ENCODE data around the gene PDZD2.
"Not testable (repeated sequence)": the region's sequence is repeated elsewhere in the genome, so short reads cannot be mapped to it uniquely, and the experiment has no call there.

Gene PDZD2

DNA sequence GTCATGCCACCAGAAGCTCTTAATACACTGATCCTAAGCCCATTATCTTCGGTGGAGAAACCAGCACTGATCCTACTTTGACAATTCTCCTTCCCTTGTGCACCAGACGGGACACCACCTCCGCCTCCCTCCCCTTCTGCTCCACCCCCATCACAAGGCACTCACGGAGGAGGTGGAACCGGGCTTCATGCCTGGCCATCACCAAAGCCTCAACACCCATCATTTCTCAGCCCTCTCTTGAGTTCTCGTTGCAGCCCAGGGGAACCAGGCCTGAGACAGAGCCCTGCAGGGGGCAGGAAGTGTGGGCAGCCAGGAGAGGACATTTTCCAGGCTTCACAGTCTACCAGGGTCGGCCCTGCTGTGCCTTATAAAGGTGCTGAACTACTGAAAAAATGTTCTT, 374.7 kb downstream of the PDZD2 start:
- no peak for DNase-seq (ENCODE audit: low spot score)

DNA sequence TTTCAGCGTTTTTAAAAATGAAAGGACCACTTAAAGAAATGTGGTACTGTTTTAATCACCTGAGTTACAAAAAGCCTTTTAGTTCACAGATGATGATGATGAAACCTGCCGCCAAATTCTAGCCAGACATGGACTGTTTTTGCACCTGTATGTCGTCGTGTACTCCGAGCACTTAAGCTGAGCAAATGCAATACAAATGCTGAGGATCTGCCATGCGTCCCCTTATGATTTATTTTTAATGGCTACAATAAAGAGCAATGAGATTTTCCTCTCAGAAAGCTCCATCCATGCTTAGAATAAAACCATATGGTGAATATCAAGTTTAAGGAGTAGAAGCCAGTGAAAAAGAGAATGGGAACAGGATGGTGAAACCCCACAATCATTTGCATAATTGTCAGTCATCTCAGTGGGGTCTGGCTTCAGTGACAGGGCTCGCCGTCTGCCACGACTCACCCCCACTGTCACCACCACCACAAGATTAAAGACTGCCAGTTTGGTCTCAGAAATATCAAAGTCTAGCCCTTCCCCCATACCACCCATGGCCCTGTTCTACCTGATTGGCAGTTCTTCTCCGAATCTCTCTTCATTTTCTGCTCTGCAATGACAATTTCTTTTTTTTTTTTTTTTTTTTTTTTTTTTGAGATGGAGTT, 375.3 kb downstream of the PDZD2 start:
- DNase-seq (ENCODE audit: low spot score), result no peak

DNA sequence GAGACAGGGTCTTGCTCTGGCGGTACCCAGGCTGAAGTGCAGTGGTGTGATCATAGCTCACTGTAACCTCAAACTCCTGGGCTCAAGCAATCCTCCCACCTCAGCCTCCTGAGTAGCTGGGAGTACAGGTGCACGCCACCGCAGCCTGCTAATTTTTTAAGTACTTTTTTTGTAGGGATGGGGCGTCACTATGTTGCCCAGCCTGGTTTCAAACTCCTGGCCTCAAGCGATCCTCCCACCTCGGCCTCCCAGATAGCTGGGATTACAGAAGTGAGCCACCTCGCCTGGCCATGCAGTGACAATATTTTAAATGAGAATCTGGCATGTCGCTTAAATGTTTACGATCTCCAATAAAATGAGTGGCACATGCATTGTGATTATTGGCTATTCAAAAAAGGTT, 376.3 kb downstream of the PDZD2 start:
- not testable (repeated sequence) for DNase-seq (ENCODE audit: low spot score)

DNA sequence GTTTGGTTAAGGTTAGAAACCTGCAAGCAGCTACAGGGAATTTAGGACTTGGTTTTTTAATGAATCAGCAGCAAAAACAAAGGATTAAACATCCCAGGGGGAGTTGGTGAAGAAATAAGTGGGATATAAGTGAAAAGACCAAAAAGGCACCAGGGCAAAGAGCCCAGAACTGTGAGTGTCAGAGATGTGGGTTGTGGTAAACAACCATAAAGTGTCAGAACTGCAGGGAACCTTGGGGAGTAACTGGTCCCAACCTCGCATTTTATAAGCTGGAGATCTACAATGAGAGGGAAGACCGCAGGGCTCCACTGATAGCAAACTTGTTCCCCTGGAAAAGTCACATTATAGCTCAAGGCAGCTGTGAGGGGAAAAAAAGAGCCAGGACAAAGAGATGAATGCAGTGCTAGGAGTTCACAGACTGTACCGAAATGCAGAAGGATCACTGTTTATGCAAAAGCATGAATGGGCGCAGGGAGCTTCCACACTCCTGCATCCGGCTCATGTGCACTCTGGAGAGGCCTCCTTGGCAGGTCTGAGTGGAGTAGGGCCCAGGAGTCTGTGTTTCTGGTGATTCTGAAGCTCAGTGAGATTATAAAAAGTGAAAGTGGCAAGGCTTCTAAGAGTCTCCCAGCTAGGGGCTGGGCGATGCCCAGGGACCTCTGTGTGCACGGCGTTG, 378.9 kb downstream of the PDZD2 start:
- DNase-seq (ENCODE audit: low spot score), result no peak

DNA sequence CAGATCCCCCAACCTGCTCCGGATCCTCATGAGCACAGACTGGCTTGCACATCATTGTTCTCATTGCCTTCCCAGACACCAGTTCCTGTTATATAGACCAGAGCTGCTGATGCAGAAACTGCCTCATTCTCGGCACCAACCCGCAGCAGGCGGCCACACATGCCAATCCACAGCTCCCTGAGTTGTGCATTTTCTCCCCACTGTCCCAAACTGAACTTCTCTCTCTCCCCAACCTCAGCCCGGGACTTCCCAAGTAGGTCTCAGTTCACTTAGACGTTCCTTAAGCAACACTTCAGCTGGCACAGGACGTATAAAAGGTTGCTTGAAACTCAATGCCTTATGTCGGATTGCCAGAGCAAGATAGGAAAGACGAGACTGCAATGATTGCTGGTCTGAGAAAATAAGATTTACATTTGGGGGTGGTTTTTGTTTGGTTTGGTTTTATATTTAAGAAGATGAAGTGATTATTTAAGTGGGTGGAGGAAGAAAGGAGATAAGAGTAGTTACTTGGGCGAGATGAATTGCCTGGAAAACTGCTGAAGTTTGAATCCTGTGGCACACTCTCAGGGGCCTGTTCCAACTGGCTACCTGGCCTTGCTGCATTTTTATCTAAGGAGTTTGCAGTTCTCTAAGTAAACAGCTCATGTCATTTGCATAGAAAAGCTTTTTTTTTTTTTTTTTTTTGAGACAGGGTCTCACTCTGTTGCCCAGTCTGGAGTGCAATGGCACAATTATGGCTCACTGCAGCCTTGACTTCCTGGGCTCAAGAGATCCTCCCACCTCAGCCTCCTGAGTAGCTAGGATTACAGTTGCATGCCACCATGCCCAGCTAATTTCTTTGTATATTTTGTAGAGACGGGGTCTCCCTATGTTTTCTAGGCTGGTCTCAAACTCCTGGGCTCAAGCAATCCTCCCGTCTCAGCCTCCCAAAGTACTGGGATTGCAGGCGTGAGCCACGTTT, 379.8 kb downstream of the PDZD2 start:
- DNase-seq (ENCODE audit: low spot score), result no peak

DNA sequence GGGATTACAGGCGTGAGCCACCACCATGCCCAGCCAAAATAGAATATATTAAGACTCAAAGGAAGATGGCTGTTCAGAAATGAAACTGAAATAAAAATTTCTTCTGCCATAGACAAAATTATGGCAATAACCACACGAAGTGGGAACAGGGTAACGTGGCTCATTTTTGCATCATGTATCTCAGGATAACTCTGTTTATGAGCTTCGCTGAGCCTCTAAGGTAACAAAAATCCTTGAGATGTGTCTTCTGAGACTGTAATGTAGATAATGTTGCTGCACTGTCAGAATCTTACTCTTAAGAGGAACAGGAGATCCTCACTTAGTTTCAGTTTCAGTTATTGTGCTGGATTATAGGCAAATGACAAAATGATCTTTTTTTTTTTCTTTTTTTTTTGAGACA, 381.3 kb downstream of the PDZD2 start:
- DNase-seq (ENCODE audit: low spot score), result no peak

DNA sequence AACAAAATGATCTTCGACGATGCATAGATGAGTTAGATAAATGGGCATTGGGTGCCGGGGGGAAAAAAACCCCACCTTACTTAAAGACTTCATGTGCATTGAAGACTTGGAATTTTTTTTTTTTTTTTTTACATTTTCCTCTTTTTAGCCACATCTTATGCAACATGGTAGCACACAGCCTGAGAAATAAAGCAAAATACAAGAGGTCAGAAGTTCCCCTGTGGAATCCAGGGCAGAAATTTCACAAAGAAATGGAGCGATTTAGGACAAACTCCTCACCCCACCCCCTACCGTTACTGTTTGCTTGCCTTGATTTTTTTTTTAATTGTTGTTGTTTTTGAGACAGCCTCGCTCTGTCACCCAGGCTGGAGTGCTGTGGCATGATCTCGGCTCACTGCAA, 382.0 kb downstream of the PDZD2 start:
- no peak for DNase-seq (ENCODE audit: low spot score)

DNA sequence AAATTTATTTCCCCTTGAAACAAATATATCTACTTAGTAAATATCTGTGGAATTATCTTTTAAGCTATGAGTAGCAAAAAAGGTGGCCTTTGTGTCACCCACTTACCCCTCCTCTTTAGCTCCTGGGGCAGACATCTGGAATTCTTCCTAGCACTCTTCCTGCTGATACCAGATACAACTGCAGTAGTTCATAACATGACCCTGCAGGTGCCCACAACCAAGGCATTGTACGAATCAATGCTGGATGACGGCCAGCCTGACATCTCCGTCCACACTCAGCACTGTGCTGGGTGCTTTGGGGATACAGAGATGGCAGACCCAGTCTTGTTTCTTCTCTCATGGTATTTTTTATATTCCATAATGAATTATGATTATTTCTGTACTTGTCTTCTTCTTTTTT, 382.8 kb downstream of the PDZD2 start:
- no peak for DNase-seq (ENCODE audit: low spot score)

DNA sequence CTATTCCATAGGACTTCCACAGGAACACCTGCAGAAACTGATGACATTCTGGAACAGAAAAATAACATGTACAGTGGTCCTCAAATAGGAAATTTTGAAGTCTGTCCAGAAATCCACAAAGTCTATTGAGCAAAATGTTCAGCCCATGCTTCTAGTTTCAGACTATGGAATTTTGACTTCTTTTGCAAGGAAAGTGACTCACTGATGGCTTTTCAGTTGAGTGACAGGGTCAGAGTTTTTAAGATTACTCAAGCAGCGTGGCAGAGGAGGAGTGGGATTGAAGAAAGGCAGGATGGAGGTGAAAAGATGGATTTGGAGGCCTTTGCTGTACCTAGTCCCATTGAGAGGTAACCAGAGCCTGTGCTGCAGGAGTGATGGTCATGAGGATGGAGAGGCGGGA, 383.7 kb downstream of the PDZD2 start:
- DNase-seq (ENCODE audit: low spot score), result no peak

DNA sequence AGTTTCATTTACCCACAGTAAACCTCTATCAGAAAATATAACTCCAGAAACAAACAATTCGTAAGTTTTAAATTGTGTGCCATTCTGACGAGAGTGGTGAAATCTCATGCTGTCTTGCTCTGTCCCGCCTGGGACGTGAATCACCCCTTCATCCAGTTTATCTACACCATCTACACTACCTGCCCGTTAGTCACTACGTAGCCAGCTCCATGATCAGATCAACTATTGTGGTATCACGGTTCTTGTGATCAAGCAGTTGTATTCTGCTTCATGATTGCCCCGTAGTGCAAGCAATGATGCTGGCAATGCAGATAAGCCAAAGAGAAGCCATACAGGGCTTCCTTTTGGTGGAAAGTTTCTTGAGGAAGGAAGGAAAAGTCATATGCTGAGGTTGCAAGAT, 384.9 kb downstream of the PDZD2 start:
- no peak for DNase-seq (ENCODE audit: low spot score)

DNA sequence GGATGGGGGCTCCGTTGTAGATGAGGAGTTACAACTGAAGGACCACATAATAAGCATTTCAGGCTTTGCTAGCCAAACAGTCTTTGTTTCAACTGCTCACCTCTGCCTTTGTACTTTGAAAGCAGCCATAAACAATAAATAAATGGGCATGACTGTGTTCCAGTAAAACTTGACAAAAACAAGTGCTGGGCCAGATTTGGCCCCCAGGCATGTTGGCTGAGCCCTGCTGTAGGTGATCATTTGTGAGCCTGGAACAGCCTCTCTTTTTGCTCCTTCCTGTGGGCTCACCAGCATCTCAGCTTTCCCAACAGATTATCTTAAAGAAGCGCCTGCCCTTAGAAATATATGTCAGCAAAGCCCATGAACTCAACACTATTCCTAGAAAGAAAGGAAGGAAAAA, 385.8 kb downstream of the PDZD2 start:
- DNase-seq (ENCODE audit: low spot score), result no peak

DNA sequence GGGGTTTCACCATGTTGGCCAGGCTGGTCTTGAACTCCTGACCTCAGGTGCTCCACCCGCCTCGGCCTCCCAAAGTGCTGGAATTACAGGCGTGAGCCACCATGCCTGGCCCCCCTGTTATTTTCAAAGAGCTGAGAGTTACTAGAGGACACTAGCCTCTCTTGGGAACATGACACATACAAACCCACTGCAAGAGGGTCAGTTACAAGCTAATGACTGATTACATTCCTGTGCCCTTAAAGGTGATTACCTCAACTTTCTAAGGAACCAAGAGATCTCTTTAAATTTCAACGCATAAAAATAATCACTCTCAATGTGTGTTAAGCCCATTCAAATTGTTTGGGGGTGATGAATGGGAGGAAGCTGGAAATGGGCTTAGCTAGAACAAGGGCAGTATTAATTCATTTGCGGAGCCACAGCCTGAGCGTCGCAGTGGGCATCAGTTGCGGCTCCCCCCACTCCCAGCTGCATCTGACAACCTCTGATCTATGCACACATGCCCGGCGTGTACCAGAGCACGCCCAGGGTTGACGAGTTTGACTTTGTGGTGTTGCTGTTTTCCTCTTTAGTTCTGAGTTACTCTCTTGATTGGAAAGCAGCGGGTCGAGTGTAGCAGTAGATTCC, 388.3 kb downstream of the PDZD2 start:
- DNase-seq (ENCODE audit: low spot score), result no peak

DNA sequence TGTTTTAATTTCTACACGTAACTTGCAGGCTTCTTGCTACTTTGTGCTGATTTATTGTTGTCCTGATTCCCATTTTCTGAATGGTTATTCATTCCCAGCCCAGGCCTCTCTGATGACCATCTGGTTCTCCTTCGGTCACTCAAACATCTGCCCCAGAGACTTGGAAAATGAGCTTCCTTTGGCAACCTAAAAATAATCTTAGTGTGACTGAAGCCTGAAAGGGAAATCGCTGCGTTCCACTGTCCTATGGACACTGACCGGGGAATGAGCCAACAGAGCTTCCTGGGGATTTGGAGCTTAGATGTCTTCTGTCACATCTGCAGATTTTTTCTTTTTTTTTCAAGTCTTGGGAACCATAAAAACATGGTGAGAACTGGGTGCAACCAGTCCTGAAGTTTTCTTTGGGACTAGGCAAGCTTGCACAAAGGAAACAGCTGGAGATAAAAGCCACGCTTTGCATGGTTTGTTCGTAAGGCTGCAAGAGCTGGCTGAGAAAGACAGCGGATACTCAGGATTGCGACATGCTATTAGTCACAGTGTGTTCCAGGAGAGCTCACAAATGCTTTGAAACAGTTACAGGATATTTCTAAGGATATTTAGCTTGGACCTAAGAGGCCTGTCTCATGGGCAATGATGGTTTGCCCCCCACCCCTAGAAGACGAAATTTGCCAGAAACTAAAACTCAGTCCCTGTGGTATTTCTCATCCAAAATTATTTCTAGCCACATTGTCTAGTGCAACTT, 389.0 kb downstream of the PDZD2 start:
- DNase-seq (ENCODE audit: low spot score), result peak; percentile 86

DNA sequence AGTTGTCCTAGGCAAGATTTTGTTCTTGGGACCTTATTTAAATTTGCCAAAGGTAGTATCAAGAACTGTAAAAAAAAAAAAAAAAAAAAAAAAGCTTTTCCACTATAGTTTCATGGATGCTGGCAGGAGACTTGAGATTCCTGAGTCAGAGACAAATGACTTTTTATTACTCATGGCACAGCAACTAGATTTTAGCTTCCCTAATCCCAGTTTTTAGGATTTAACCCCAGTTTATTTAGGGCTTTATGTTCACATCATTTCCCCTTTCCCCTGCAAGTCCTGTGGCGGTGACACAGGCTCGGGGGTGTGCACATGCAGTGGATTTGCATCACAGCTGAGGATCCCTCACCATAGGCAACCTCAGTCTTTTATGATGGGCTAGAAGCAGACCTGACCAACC, 390.3 kb downstream of the PDZD2 start:
- DNase-seq (ENCODE audit: low spot score), result peak; percentile 50

DNA sequence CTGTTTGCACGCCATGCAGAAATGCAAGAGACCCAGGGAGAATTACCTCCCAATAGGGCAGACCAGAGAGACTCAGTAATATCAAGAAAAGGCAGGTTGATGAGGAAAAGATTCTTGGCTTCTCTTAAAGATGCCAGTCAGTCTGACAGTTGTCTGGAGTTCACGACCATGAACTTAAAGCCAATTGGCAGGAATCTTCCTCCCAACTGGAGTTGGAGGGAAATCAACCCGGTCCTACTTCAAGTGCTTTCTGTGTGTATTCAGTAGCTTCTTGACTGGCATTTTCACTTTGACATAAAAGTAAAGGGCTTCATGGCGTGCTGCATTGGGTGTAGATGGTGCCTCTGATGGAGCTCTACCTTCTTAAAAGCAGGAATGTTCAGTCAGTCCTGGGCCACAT, 390.9 kb downstream of the PDZD2 start:
- DNase-seq (ENCODE audit: low spot score), result no peak

DNA sequence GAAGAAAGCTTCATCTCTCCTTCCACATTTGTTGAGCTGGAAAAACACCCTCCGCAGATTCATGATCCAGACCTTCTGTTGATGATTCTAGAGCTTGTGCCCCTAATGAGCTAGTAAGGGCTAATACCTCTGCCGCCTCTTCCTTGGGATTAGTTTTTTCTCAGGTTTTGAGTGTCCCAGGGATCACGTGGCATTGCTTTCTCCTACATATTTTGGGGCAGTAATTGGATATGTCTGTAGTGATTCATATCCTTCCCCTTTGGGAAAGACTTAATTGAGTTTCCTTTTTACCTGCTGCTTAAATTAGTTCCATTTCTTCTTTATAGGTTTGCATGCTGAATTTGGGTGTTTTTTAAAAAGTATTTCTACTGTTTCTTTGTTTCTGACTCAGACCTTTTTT, 391.3 kb downstream of the PDZD2 start:
- DNase-seq (ENCODE audit: low spot score), result no peak

DNA sequence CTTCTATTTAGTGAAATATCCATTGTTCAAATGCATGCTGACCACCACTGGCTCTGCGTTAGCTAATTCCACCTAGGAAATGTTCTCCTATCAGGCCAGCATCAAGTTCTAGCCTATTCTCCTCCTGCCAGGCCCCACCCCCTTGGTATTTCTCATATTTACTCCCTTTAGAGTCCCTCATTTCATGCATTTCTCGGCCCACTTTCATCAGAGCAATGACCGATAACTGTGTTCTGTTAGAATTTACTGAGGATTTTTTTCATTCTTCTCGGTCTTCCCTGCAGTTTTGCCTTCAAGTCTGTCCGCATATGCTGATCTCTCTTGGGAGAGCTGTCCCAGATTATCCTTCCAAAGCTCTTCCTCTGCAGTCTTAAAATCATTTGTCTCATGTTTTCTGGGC, 391.8 kb downstream of the PDZD2 start:
- no peak for DNase-seq (ENCODE audit: low spot score)

DNA sequence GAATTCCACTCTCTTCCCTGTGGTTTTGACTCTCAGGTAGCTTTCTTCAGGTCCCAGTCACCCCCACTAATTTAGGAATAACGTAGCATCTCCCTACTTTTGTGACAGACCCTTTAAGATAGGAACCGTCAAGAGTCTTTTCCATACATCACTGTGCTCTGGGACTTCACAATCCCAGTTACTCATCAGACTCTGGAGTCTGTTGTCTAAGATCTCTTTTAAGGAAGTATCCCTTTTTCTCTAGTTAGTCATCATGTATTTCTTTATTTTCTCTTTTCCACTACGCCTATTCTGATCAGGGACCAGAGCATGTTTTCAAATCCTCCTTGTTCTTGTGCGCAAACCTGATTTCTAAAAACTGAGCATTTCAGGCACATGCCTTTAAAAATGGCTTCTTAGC, 392.2 kb downstream of the PDZD2 start:
- DNase-seq (ENCODE audit: low spot score), result no peak

DNA sequence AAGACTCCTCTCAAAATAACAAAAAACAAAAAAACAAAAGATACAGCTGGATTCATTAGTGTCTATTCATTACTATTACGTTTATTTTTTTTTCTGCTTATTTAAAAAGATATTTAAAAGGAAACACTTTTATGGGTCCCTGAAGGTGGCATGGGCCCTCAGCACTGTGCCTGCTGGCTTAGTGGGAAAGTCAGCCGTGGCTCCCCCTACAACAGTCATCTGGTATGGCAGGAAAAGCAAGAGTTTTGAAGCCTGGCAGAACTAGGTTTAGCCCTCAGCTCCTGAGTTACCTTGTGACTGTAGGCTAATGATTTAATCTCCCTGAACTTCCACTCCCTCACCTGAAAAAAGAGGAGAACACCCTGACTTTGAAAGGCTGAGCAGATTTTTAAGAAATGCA, 399.6 kb downstream of the PDZD2 start:
- no peak for DNase-seq (ENCODE audit: low spot score)

DNA sequence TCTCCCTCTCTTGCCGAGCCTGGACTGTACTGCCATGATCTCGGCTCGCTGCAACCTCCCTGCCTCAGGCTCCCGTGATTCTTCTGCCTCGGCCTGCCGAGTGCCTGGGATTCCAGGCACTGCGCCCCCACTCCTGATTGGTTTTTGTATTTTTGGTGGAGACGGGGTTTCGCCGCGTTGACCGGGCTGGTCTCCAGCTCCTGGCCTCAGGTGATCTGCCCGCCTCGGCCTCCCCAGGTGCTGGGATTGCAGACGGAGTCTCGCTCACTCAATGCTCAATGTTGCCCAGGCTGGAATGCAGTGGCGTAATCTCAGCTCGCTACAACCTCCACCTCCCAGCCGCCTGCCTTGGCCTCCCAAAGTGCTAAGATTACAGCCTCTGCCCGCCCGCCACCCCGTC, 400.2 kb downstream of the PDZD2 start:
- DNase-seq (ENCODE audit: low spot score), result not testable (repeated sequence)

DNA sequence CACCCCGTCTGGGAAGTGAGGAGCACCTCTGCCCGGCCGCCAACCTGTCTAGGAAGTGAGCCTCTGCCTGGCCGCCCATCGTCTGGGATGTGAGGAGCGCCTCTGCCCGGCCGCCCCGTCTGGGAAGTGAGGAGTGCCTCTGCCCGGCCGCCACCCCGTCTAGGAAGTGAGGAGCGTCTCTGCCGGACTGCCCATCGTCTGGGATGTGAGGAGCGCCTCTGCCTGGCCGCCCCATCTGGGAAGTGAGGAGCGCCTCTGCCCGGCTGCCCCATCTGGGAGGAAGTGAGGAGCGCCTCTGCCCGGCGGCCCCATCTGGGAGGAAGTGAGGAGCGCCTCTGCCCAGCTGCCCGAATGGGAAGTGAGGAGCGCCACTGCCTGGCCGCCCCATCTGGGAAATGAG, 400.7 kb downstream of the PDZD2 start:
- DNase-seq (ENCODE audit: low spot score), result not testable (repeated sequence)

DNA sequence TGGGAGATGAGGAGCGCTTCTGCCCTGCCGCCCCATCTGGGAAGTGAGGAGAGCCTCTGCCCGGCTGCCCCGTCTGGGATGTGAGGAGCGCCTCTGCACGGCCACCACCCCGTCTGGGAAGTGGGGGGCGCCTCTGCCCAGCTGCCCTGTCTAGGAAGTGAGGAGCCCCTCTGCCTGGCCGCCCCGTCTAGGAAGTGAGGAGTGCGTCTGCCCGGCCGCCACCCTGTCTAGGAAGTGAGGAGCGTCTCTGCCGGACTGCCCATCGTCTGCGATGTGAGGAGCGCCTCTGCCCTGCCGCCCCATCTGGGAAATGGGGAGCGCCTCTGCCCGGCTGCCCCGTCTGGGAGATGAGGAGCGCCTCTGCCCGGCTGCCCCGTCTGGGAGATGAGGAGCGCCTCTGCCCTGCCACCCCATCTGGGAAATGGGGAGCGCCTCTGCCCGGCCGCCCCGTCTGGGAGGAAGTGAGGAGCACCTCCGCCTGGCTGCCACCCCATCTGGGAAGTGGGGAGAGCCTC, 401.3 kb downstream of the PDZD2 start:
- not testable (repeated sequence) for DNase-seq (ENCODE audit: low spot score)
